ENCODE results near the gene NHSL2.
A peak's percentile ranks its signal among the peaks of the same experiment; 100 is the strongest.
"Not testable (repeated sequence)": the region's sequence is repeated elsewhere in the genome, so short reads cannot be mapped to it uniquely, and the experiment has no call there.

NHSL2 gene

DNA sequence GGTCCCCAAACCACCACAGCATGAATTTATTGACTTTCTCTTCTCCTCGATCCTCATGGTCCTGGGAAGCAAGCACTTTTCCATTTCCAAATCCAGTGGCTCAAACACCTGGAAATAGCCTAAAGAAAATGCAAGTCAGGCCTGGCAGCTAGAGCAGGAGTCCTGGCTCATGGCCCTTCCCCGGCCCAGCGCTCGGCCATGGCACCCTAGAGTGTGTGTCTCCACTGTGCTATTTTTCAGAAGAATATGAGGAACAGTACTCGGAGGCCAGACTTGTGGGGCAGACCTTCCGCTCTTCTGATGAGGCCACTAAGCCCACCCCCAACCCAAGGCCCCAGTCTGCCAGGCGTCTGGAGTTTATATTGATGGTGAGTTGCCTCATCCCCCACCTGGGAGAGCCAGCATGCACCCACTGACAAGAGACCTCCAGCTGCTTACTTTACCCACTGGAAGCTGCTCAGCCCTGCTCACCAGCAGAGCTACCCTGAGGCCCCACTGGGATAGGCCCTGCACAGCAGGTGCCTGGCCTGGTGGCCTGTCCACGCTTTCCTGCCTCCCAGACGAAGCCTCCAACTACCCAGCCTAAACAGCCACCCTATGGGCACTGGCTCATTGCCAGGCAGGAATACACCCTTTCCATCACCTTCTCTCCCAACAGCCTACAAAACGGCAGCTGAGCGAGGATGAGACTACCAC, 223.4 kb downstream of the NHSL2 start:
- DNase-seq: no peak

DNA sequence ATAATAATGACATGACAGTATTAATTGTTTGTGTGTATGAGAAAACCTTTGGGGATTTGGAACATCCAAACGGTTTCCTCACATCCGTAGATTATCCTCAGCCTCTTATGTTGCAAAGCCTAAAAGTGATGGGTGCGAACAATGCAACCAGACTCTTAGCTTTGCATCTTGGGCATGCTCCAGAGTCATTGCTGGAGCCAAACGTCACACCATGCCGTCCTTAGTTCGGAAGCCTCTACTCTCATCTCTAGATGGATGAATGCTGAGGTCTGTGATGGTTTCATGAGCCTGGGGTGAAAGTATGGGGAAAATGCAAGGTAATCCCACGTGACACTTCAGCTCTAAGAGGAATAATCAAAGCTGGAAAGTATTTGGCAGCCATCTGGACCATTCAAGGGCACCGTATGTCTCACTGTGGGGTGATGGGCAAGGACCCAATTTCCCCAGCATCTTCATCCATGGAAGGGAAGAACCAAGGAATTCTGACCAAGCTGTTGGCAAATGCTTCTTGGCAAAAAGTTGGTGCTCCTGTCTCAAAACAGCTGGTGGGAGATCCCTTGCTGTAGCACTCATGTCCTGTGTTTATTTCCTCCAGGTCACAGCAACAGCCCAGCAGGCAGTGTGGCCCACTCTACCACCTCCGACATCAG, 227.3 kb downstream of the NHSL2 start:
- no peak for DNase-seq

DNA sequence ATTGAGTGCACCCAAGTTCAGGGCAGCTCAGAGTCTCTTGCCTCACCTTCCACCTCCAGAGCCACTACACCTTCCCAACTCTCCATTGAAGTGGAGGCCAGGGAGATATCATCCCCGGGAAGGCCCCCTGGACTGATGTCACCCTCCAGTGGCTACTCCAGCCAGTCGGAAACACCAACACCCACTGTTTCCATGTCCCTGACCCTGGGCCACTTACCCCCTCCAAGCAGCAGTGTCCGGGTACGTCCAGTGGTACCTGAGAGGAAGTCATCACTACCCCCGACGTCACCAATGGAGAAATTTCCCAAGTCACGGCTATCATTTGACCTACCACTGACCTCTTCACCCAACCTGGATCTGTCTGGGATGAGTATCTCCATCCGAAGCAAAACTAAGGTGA, 228.9 kb downstream of the NHSL2 start:
- DNase-seq: no peak

DNA sequence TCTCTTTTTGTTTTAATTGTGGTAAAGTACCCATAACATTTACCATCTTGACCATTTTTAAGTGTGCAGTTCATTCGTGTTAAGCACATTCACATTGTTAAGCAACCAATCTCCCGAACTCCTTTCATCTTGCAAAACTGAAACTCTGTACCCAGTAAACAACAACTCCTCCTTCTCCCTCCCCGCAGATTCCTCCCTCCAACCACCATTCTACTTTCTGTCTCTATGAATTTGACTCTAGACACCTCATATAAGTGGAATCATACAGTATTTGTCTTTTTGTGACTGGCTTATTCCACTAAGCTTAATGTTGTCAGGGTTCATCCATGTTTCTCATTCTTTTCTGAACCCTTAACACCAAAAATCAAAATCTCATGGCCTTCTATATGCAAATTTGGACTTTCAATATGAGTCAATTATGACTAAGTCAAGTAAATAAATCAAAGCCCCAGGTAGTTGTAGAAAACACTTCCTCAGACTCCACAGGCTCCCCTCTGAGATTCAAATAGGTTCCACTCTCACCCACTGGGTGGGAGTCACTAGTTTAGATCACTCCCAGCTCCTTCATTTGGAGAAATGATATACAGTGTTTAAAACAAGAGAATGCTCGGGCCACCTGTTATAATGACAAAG, 230.8 kb downstream of the NHSL2 start:
- no peak for DNase-seq

DNA sequence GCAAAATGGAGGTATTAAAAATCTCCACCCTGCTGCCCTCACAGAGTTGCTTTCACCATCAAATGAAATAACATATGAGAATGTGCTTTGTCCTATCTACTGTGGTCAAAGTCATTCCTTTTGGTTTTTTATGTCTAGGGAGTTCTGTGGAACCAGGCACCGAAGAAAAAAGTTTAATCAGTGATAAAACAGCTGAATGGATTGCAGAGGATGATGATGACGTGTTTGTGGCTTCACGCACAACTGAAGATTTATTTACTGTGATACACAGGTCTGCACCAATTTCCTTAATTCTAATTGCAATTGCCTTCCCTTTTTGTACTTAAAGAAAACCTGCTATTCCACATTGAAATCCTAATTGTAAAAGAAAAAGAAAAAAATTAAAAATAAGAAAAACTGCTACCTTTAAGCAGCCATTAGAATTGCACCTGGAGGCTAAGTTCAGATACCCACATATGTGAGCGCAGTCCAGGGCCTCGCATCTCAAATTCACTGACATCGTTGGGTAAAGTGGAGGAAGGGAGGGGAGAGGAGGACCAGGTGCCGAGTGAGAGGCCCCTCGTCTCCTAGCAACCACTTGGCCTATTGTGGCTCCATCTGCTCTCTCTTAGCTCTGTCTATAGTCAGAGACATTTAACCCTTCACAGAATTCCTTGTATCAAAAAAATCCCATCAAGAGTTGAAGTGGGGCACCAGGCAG, 231.6 kb downstream of the NHSL2 start:
- no peak for DNase-seq

DNA sequence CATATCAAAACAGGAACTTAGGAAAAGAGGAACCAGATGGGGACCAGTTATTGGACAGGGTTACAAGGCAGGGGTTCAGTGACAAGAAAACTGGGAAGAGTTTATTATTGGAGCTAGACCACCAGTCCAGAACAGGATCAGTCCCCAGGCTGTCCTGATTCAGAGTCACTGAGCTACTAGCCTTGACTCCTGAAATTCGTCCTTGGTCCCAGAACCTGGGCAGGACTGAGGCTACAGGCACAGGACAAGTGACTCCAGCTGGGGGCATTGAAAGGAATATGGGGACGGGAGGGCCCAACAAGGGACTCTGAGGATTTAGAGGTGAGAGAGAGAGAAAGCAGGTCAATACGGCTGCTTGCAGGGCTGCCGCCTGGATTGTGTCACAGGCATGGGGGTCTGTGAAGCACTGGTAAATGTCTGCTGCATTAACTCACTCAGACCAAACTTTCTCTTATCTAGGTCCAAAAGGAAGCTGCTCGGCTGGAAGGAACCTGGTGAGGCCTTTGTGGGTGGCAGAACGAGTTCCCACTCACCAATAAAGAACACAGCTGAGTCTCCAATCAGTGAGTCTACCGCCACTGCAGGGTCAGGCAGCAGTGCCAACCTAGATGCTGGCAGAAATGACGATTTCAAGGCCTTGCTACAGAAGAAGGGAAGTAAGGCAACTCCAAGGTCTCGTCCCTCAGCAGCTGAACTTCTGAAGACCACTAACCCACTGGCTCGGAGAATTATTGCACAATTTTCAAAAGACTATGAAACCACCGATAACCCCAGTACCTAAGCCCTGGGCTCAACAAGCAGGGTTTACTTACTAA, 232.4 kb downstream of the NHSL2 start:
- no peak for DNase-seq

DNA sequence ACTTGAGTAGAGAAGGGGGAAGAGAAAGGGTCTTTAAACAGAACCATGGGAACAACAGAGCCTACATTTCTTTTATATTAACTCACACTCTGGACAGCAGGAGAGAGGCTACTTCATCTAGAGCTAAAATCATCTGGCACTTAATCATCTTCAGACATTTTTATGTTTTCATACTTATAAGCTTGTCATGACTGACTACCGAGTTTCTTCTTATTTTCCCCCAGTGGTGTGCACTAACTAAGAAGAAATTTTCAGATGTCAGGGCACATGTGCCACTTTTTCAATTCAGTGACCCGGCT, 232.9 kb downstream of the NHSL2 start:
- DNase-seq: no peak

DNA sequence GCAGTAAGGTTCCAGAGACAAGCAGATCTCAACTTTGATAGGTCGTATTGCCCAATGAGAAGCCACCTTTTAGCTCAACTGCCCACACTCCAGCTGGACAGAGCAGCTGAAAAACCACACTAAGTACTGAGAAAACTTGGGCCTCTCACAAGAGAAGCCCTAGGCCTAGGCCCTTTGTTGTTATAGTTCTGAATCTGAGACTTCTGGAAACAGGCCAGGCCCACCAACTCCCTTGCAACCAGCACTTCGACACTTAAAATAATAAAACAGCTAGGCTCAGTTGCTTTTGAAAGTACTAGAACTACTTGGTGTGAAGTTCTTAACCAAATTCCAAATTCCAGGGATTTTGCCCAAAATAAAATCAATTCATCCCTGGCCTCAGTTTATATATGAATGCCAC, 234.5 kb downstream of the NHSL2 start:
- DNase-seq: no peak

DNA sequence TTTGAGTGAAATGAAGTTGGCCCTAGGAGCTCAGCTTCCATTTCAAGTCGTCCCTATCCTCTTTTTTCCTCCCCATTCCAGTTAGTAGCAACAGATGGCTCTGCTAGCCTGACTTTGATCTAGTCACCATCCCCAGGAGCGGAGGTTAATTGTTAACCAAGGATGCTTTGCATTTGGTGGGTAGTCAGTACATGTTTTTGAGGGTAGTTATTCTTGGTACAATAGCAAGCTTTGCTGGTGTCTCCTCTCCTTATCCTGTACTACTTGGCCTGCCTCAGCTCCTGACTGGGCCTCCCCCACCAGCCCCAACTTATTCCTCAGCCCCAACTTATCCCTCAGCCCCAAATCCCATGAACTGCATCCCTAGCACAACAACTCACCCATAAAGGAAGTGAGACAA, 235.9 kb downstream of the NHSL2 start:
- DNase-seq: no peak

DNA sequence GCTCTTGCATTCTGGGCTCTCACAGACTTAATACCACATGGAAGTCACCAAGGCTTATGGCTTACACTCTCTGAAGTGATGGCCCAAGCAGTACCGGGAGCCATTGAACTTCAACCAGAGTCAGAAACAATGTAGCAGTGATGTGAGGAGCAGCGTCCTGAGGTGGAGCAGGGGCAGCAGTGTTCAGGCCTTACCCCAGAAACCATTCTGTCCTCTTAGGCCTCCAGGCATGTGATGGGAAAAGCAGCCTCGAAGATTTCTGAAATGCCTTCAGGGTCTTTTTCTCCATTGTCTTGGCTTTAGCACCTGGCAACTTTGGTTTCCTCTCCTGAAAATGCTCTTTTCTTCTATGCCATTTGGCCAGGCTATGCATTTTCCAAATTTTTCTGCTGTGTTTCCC, 248.1 kb downstream of the NHSL2 start:
- no peak for DNase-seq

DNA sequence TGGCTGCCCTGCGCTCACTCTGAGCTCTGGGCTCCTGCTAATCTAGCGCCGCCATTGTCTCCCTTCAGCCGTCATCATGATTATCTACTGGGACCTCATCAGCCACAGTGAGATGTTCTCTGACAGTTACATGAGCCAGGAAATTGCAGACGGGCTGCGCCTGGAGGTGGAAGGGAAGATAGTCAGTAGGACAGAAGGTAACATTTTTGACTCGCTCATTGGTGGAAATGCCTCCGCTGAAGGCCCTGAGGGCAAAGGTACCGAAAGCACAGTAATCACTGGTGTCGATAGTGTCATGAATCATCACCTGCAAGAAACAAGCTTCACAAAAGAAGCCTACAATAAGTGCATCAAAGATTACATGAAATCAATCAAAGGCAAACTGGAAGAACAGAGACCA, 249.1 kb downstream of the NHSL2 start:
- no peak for DNase-seq

DNA sequence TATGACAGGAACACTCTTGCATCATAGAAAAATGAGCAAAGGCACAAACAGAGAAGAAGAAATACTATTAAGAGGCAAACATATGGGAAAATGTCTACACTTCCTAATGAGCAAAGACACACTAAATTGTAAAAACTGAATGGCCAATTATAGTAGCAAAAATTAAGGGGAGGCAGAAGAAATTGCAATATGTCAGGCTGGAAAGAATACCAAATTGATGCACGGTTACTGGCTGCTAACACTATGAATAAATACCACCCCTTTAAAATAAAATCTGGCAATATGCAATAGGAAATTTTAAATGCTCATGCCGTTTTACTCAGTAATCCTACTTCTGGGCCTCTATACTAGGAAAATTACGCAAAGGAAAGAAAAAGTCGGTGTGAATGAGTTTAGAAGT, 254.9 kb downstream of the NHSL2 start:
- DNase-seq: no peak

DNA sequence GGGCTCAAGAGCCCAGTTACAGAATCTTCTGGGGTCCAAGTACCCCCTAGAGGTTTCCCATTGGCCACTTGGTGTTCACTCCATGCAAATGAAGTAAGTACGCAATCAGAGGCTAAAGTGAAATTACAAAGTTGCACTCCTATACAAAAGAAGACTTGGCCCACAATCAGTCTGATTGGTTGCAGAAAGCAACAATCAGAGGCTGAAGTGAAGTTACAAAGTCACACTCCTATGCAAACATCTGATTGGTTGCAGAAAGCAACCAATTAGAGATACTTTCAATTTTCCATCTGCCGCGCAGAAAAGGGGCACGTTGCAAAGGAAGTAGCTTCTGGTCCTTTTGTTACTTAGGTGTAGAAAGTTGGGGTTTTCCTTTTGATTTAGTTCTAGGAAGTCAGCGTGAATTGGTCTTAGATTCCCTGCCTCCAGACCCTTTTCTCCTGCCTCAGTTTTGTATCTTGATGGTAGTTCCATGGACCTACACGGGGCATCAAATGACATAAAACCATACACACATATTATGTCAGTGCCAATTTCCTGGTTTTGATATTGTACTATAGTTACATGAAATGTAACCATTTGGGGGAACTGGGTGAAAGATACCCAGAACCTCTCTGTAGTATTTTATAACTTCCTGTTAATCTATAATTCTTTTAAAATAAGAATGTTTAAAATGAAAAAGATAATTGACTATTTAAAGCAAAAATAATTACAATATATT, 258.5 kb downstream of the NHSL2 start:
- DNase-seq: no peak

DNA sequence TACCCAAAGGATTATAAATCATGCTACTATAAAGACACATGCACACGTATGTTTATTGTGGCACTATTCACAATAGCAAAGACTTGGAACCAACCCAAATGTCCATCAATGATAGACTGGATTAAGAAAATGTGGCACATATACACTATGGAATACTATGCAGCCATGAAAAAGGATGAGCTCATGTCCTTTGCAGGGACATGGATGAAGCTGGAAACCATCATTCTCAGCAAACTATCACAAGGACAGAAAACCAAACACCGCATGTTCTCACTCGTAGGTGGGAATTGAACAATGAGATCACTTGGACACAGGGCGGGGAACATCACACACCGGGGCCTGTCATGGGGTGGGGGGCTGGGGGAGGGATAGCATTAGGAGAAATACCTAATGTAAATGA, 265.6 kb downstream of the NHSL2 start:
- DNase-seq: not testable (repeated sequence)

DNA sequence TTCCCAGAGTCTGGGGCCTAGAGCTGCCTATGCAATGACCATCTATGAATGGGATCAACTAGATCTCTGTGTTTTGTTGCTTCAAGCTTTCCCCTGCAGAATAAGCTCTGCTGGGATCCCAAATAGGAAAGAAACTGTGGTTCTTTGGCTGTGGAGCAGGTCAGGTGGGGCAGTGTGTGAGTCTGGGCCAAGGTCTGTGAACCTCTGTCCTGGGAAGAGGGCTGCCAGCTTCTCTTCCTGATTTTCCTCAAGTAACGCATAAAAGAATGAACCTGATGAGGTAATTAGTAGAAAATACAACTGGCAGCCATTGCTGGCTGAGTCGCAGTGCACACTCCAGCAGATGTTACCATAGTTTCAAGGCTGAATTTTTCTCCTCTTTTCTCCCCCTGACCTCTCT, 266.3 kb downstream of the NHSL2 start:
- no peak for DNase-seq

DNA sequence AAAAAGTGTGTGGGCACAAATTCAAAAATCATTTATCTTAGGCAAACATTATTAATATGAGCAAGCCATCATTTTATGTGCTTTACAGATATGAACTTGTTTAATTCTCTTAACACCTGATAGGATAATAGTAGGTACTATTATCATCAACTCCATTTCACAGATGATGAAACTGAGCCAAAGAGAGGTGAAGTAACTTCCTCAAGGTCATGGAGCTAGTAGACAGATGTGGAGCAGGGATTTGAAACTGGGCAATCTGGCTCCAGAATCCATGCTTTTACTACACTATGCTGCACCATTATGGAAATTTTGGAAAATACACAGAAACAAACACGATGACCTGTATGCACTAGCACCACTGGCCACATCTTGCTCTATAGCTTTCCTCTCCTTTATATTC, 269.9 kb downstream of the NHSL2 start:
- DNase-seq: no peak

DNA sequence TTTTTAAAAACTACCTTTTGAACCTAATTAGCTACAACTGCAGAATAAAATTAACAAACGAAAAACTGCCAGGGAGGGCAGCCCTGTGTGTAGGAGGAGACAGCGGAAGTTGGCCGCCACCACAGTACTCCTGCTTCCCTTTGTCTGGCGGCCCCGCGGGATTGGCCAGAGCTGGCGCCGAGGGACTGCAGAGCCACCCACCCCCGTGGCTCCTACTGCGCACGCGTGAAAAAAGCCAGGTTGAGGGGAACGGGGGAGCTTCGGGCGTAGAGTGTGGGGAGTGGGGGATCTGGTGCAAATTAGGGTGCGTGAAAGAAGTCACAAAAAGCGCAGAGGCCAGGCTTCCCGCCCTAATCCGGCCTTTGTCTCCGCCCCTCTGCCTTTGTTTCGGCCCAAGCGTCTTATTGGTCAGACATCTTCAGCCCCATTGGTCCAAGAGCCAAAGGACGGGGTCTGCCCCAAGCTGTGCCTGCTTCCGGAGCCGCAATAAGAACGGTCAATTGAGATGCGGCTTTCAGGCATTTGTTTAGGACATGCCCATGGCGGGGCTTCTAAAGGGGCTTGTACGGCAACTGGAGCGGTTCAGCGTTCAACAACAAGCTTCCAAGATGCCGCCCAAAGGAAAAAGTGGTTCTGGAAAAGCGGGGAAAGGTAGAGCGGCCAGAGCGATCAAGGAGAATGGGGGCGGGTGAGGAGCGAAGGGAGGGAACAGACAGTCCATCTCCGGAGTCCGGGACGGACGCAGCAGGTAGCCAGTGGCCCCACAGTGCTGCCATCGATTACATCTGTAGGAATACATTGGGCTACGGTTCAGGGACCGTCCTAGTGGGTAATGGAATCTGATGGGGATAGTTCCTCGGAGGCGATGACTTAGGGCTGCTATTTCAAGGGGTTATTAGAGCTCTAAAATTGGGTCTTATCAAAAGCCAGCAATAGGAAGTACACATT, 270.8 kb downstream of the NHSL2 start, which contains the start of gene PIN4:
TSS of gene PIN4 (plus strand) at position 580 of the 948 bp plus-strand sequence. CDS start at position 609, 29 bp downstream.
- peak; percentile 52 to 88 for DNase-seq

DNA sequence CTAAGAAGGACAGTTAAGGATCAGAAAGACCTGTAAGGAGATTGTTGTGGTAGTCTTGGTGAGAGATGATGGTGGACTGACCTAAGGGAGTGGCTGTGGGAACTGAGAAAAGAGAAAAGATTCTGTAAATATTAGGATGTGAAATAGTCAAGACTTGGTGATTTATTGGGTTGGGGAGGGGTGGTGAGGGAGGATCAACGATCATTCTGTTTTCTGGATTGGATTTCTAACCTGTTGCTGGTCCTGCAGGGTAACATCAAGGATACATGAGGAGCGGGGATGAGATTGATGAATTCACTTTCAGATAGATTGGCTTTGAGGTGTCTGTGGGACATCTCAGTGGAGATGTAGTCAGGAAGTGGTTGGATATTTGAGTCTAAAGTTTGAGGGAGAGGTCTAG, 272.3 kb downstream of the NHSL2 start:
- no peak for DNase-seq

DNA sequence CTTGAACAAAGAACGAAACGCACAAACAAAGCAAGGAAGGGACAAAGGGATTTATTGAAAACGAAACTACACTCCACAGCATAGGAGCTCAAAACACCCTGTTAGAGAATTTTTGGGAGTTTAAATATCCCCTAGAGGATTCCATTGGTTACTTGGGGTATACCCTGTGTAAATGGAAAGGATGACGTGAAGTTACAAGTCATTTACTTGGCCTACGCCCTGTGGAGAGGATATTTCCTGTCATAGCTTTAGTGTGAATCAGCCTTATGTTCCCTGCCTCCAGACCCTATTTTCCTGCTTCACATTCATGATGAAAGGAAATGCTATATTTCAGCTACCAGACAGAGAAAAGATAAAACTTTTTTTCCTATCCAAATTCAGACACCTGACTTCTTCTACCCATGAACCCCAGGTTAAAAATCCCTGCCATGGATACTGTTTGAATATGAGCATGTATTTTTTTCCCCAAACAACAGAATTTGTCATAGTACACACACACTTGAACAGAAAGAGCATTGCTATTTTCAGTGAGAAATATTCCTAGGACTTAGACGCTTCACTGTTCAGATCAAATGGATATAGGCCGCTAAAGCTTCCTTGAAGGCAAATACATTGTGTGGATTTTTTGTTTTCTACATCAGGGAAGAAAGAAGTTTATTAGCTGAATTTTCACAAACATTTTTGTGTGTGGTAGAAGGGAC, 291.3 kb downstream of the NHSL2 start:
- DNase-seq: peak; percentile 23 to 63
